GM12878 (cell line): ENCODE measurements around the gene CNMD. TPM values are rescaled to one million over a fixed set of nuclear protein-coding genes. Genes with fewer than 3 reads are reported as not detected.

Experiments
- ATAC-seq: fragments of 200-7000 bp; cut with Tn5 transposase; 3 replicates; pipeline ENCODE4 v1.9.1; 2020; ENCODE audit warnings: mild to moderate bottlenecking, moderate library complexity
- BruUV-seq: library from RNA; stranded (reverse); fragments of 400-500 nt; replicated peaks from 2 replicates; lab custom pipeline; 2021; lab: Mats Ljungman, UMichigan
- CTCF ChIA-PET: fragments of 300-600 bp; sonication (Branson Sonifier 250); formaldehyde crosslinking; extraction: SDS; loops from one replicate; lab custom pipeline; 2021; ENCODE audit warnings: inconsistent platforms; lab: Yijun Ruan, JAX
- POLR2A ChIA-PET: fragments of 350-600 bp; formaldehyde crosslinking; extraction: SDS; loops from one replicate; lab custom pipeline; 2021; ENCODE audit warnings: inconsistent platforms; lab: Charles Lee
- RAD21 ChIA-PET: fragments of 300-600 bp; sonication (Branson Sonifier 250); formaldehyde crosslinking; loops from one replicate; lab custom pipeline; 2023; ENCODE audit warnings: antibody characterized with exemption; ENCODE audit not compliant: unreplicated experiment; lab: Charles Lee
- SMC1A ChIA-PET: fragments of 300-600 bp; sonication (Branson Sonifier 250); formaldehyde crosslinking; loops from one replicate; lab custom pipeline; 2023; ENCODE audit not compliant: unreplicated experiment, uncharacterized antibody; lab: Charles Lee
- DNase-seq: peaks from one replicate; pipeline ENCODE4 v3.0.0-alpha.2; 2011; ENCODE audit warnings: low read depth, low spot score
- FAIRE-seq: peaks from 3 replicates; lab custom pipeline; 2011; peaks lifted over from hg19 to GRCh38; lab: Jason Lieb, UNC
- H2AFZ ChIP-seq: 2 replicates; pipeline ENCODE4 v1.6.0; 2011; ENCODE audit warnings: low read depth, low read length, control low read depth; ENCODE audit not compliant: control insufficient read depth
- H3K27ac ChIP-seq: 2 replicates; pipeline ENCODE4 v1.5.1; 2011; ENCODE audit warnings: control low read depth; ENCODE audit not compliant: control insufficient read depth, insufficient read depth
- H3K27me3 ChIP-seq, 2 experiments: replicated peaks in 1 of 2; 2 replicates each; pipeline versions ENCODE4 v1.6.0 to v1.6.1; 2011; ENCODE audit warnings: low read length in 1 of 2; ENCODE audit not compliant: control insufficient read depth in 2 of 2, insufficient read depth in 2 of 2
- H3K36me3 ChIP-seq, 2 experiments: 2 replicates each; pipeline ENCODE4 v1.5.1; 2011; ENCODE audit warnings: low read length in 1 of 2; ENCODE audit not compliant: control insufficient read depth in 2 of 2, insufficient read depth in 2 of 2
- H3K4me1 ChIP-seq: 2 replicates; pipeline ENCODE4 v1.6.1; 2011; ENCODE audit warnings: mild to moderate bottlenecking, low read length, moderate library complexity, mixed read lengths; ENCODE audit not compliant: control insufficient read depth, insufficient read depth
- H3K4me2 ChIP-seq: 2 replicates; pipeline ENCODE4 v1.6.0; 2011; ENCODE audit warnings: control low read depth; ENCODE audit not compliant: control insufficient read depth, insufficient read depth
- H3K4me3 ChIP-seq: fragments of 200-600 bp; sonication (generic); 2 replicates; pipeline ENCODE4 v1.5.1; 2016
- H3K79me2 ChIP-seq: 2 replicates; pipeline ENCODE4 v1.6.0; 2011; ENCODE audit warnings: low read length; ENCODE audit not compliant: control insufficient read depth, insufficient read depth
- H3K9ac ChIP-seq: 2 replicates; pipeline ENCODE4 v1.8.0; 2011; ENCODE audit warnings: low read length, control low read depth, mixed read lengths; ENCODE audit not compliant: control insufficient read depth, insufficient read depth
- H3K9me3 ChIP-seq: replicated peaks from 3 replicates; pipeline ENCODE4 v1.5.1; 2011; ENCODE audit warnings: mild to moderate bottlenecking, low read length; ENCODE audit not compliant: control insufficient read depth, insufficient read depth
- H4K20me1 ChIP-seq: 2 replicates; pipeline ENCODE4 v1.6.0; 2011; ENCODE audit not compliant: control insufficient read depth, insufficient read depth
- ATF7 ChIP-seq: fragments of 450-650 bp; IDR thresholded peaks from 2 replicates; pipeline ENCODE4 v1.6.1; 2016; ENCODE audit warnings: low read depth, mild to moderate bottlenecking
- BCL3 ChIP-seq: IDR thresholded peaks from 2 replicates; pipeline ENCODE4 v1.6.1; 2011; ENCODE audit warnings: borderline replicate concordance, low read depth, mild to moderate bottlenecking, moderate library complexity, low read length; ENCODE audit not compliant: insufficient read depth, poor library complexity, severe bottlenecking
- BRCA1 ChIP-seq: IDR thresholded peaks from 2 replicates; pipeline ENCODE4 v1.6.1; 2011; ENCODE audit warnings: low read depth, low read length, improper control_type of control experiment
- CREB1 ChIP-seq: IDR thresholded peaks from 2 replicates; pipeline ENCODE4 v1.6.1; 2012; ENCODE audit warnings: low read depth, mild to moderate bottlenecking, inconsistent platforms
- E2F4 ChIP-seq: IDR thresholded peaks from 2 replicates; pipeline ENCODE4 v1.6.1; 2012; ENCODE audit warnings: low read depth, low read length, improper control_type of control experiment
- HDAC2 ChIP-seq: fragments of 200-600 bp; sonication (generic); IDR thresholded peaks from 2 replicates; pipeline ENCODE4 v1.6.1; 2017
- IKZF1 ChIP-seq: fragments of 450-650 bp; conservative IDR thresholded peaks from 2 replicates; pipeline ENCODE4 v1.6.1; 2017; ENCODE audit warnings: antibody characterized with exemption, mild to moderate bottlenecking
- JUNB ChIP-seq: IDR thresholded peaks from 2 replicates; pipeline ENCODE4 v1.6.1; 2016; ENCODE audit warnings: antibody characterized with exemption, mild to moderate bottlenecking
- MEF2B ChIP-seq: fragments of 450-650 bp; IDR thresholded peaks from 2 replicates; pipeline ENCODE4 v1.6.1; 2018; ENCODE audit warnings: mild to moderate bottlenecking, moderate library complexity; ENCODE audit not compliant: partially characterized antibody, poor library complexity, severe bottlenecking
- MTA2 ChIP-seq: fragments of 450-650 bp; IDR thresholded peaks from 2 replicates; pipeline ENCODE4 v1.6.1; 2016; ENCODE audit warnings: low read depth, mild to moderate bottlenecking, moderate library complexity
- MTA3 ChIP-seq: IDR thresholded peaks from 2 replicates; pipeline ENCODE4 v1.6.1; 2012; ENCODE audit warnings: low read length, inconsistent platforms, borderline replicate concordance
- NFYB ChIP-seq: IDR thresholded peaks from 2 replicates; pipeline ENCODE4 v1.6.1; 2011; ENCODE audit warnings: low read depth, mild to moderate bottlenecking, low read length, improper control_type of control experiment, moderate library complexity; ENCODE audit not compliant: insufficient read depth
- NKRF ChIP-seq: fragments of 450-650 bp; conservative IDR thresholded peaks from 2 replicates; pipeline ENCODE4 v1.6.1; 2017; ENCODE audit warnings: mild to moderate bottlenecking, moderate library complexity
- PAX5 ChIP-seq: IDR thresholded peaks from 2 replicates; pipeline ENCODE4 v1.6.1; 2011; ENCODE audit warnings: low read depth, low read length, borderline replicate concordance
- TCF7 ChIP-seq: IDR thresholded peaks from 2 replicates; pipeline ENCODE4 v1.6.1; 2014; ENCODE audit warnings: antibody characterized with exemption, borderline replicate concordance
- WRNIP1 ChIP-seq: IDR thresholded peaks from 2 replicates; pipeline ENCODE4 v1.6.1; 2011; ENCODE audit warnings: low read depth, low read length, improper control_type of control experiment, borderline replicate concordance
- ZNF207 ChIP-seq: fragments of 450-650 bp; IDR thresholded peaks from 2 replicates; pipeline ENCODE4 v1.6.1; 2014; ENCODE audit warnings: antibody characterized with exemption, mild to moderate bottlenecking, borderline replicate concordance
- WGBS: methylation state at CpG from one replicate; pipeline ENCODE4 v1.1.6; 2016; ENCODE audit warnings: low lambda C conversion rate; ENCODE audit not compliant: insufficient replicate concordance, insufficient coverage; ENCODE audit errors: missing lambda C conversion rate; 5-methylcytosine and 5-hydroxymethylcytosine counted together
- in situ Hi-C: fragments of 300-500 bp; cut with MboI; formaldehyde crosslinking; loops from 9 replicates; pipeline ENCODE4 v1.14.3; 2018; ENCODE audit warnings: mixed read lengths
- intact Hi-C: fragments of 100-400 bp; cut with micrococcal nuclease; formaldehyde crosslinking; loops from one replicate; pipeline ENCODE4 v1.14.2; 2022; ENCODE audit not compliant: unreplicated experiment
- polyA plus RNA-seq, 11 experiments: library from polyadenylated mRNA; depleted of rRNA in 4 of 11; unstranded in 6 of 11; stranded (reverse) in 5 of 11; fragments of >200 nt; fragmentation: Nextera tagmentation in 4 of 11; fragmentation: Illumina TruSeq in 1 of 11; extraction: Ambion mirVana in 4 of 11; extraction: Trizol in 1 of 11; gene quantifications; 1 replicate in 1 of 11; 2 replicates in 10 of 11; pipeline versions ENCODE4 v1.2.1 to v1.2.3, GENCODE V29; 2011 to 2016; ENCODE audit warnings: inconsistent platforms in 2 of 11, missing spikeins in 2 of 11, low read depth in 1 of 11
- total RNA-seq, 4 experiments: library from RNA; depleted of rRNA in 3 of 4; stranded (reverse); fragments of >200 nt in 3 of 4; fragmentation: Illumina TruSeq in 1 of 4; extraction: Trizol in 1 of 4; gene quantifications; 2 replicates each; pipeline versions ENCODE4 v1.2.1 to v1.2.3, GENCODE V29; 2013 to 2021
- TF ChIP-seq, protein P1 (sequence below): IDR thresholded peaks from 2 replicates; pipeline ENCODE4 v1.6.1; 2011; ENCODE audit warnings: low read depth, low read length, improper control_type of control experiment, borderline replicate concordance

Gene CNMD
- total and polyA plus RNA-seq, 10 of the 15 experiments (the other 5 are each of a cell fraction or from before 2014, with no cell fraction given): 0.31 to 1.6 (median 0.73) TPM

- TF ChIP-seq, protein P1, sequence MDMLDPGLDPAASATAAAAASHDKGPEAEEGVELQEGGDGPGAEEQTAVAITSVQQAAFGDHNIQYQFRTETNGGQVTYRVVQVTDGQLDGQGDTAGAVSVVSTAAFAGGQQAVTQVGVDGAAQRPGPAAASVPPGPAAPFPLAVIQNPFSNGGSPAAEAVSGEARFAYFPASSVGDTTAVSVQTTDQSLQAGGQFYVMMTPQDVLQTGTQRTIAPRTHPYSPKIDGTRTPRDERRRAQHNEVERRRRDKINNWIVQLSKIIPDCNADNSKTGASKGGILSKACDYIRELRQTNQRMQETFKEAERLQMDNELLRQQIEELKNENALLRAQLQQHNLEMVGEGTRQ: no peak
- TF ChIP-seq E2F4: no peak
Observed at GRCh38 chr13:52696566-52696965, 43.1 kb downstream of the CNMD start (continued).

DNA sequence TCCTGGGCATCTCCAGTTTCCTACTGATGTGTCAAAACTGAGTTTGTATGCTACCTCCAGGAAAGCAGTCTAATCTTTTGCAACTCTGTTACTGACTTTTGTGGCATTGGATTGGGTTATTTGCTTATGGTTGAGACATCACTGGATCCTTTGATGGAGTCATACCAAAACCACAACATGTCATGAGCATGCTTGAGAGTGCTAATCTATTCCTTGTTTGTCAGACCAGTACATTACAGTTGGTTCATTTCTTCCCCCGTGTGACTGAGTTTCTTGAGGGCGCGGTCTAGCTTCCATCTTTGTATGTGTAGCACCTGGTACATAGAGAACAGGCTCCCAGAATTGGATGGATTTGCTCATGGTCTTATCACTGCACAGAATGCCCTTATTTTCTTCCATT, 43.8 kb downstream of the CNMD start:
- Histone ChIP-seq H3K79me2 (no peaks in the 10 kb centered on the region), H3K4me1 (no peaks in the 10 kb centered on the region), H3K27ac (no peak overlapping the region), H3K4me3 (no peak overlapping the region), H3K36me3 (no peaks in the 10 kb centered on the region; a peak in 1 of 4 replicates), H4K20me1 (no peaks in the 10 kb centered on the region), H3K9ac (no peak overlapping the region), H2AFZ (no peak overlapping the region), H3K9me3 (no peaks in the 10 kb centered on the region), H3K27me3 (no peaks in the 10 kb centered on the region), H3K4me2 (no peak overlapping the region)
- SMC1A ChIA-PET: interaction anchor here (1.0 to 3.3 kb wide), 11 partner anchors 8 to 113 kb away, joined by 3 to 13 read pairs (median 6); no protein-coding TSS in a partner anchor
- peak; percentile 3 for DNase-seq
- 40% methylated on average over 3 of the region's 3 CpGs for WGBS
- ATAC-seq: peak; percentile 90
- FAIRE-seq: no peak
- POLR2A ChIA-PET: no interaction called here
- RAD21 ChIA-PET: interaction anchor here (1.6 kb wide), 1 partner anchor 30 kb away, joined by 8 read pairs; no protein-coding TSS in a partner anchor
- intact Hi-C loops (no loop called here), in situ Hi-C loops (no loop called here)
- BruUV-seq: no TSS peak
- CTCF ChIA-PET: interaction anchor here (5.2 kb wide), 1 partner anchor 31 kb away, joined by 26 read pairs; no protein-coding TSS in a partner anchor
- TF ChIP-seq BRCA1 (no peak), BCL3 (peak; percentile 18), MTA2 (peak; percentile 11; the same call in 1 of the 2 replicates), MTA3 (no peak), MEF2B (no peak), IKZF1 (peak; percentile 37; the same call in 1 of the 2 replicates), NKRF (no peak), WRNIP1 (no peak), PAX5 (0 out of 2 replicates have a peak, but pooled peaks have one; percentile 15), ATF7 (peak; percentile 24; the same call in 1 of the 2 replicates), CREB1 (peak; percentile 69; the same call in 1 of the 2 replicates), NFYB (0 out of 2 replicates have a peak, but pooled peaks have one; percentile 7), TCF7 (peak; percentile 86), JUNB (peak; percentile 76), HDAC2 (no peak), ZNF207 (no peak)
